HEK293T (cell line): ENCODE data around the gene KRT14.
"Not testable (repeated sequence)": the region's sequence is repeated elsewhere in the genome, so short reads cannot be mapped to it uniquely, and the experiment has no call there.

ENCODE experiments used
- CTCF ChIA-PET: fragments of 350-600 bp; formaldehyde crosslinking; extraction: SDS; loops from one replicate; lab custom pipeline; 2021; ENCODE audit warnings: antibody characterized with exemption, inconsistent platforms; lab: Yijun Ruan, JAX
- POLR2A ChIA-PET: fragments of 350-600 bp; formaldehyde crosslinking; extraction: SDS; loops from one replicate; lab custom pipeline; 2020; ENCODE audit warnings: antibody characterized with exemption, inconsistent platforms; lab: Yijun Ruan, JAX
- DNase-seq: peaks from one replicate; pipeline ENCODE4 v3.0.0; 2012; ENCODE audit warnings: mixed read lengths; ENCODE audit errors: extremely low spot score
- ARNT ChIP-seq: fragments of 450-650 bp; IDR thresholded peaks from 2 replicates; pipeline ENCODE4 v1.6.1; 2017; ENCODE audit warnings: mild to moderate bottlenecking
- BHLHE40 ChIP-seq: fragments of 450-650 bp; IDR thresholded peaks from 2 replicates; pipeline ENCODE4 v1.6.1; 2016; ENCODE audit warnings: mild to moderate bottlenecking, moderate library complexity, borderline replicate concordance
- CTBP1 ChIP-seq: fragments of 450-650 bp; IDR thresholded peaks from 2 replicates; pipeline ENCODE4 v1.6.1; 2016; ENCODE audit warnings: borderline replicate concordance
- ELF4 ChIP-seq: fragments of 450-650 bp; IDR thresholded peaks from 2 replicates; pipeline ENCODE4 v1.6.1; 2017; ENCODE audit warnings: antibody characterized with exemption
- FOXA1 ChIP-seq: fragments of 450-650 bp; IDR thresholded peaks from 2 replicates; pipeline ENCODE4 v1.6.1; 2016; ENCODE audit warnings: mild to moderate bottlenecking
- FOXK2 ChIP-seq: fragments of 450-650 bp; IDR thresholded peaks from 2 replicates; pipeline ENCODE4 v1.6.1; 2016; ENCODE audit warnings: mild to moderate bottlenecking
- FOXM1 ChIP-seq: fragments of 450-650 bp; IDR thresholded peaks from 2 replicates; pipeline ENCODE4 v1.6.1; 2017; ENCODE audit warnings: mild to moderate bottlenecking, borderline replicate concordance
- HDGF ChIP-seq: fragments of 450-650 bp; IDR thresholded peaks from 2 replicates; pipeline ENCODE4 v1.6.1; 2017; ENCODE audit warnings: antibody characterized with exemption, borderline replicate concordance
- L3MBTL2 ChIP-seq: fragments of 450-650 bp; conservative IDR thresholded peaks from 2 replicates; pipeline ENCODE4 v1.6.1; 2016; ENCODE audit warnings: mild to moderate bottlenecking
- LEF1 ChIP-seq: fragments of 450-650 bp; IDR thresholded peaks from 2 replicates; pipeline ENCODE4 v1.6.1; 2017; ENCODE audit warnings: mild to moderate bottlenecking, borderline replicate concordance
- NFRKB ChIP-seq: fragments of 450-650 bp; IDR thresholded peaks from 2 replicates; pipeline ENCODE4 v1.6.1; 2016; ENCODE audit warnings: mild to moderate bottlenecking, moderate library complexity
- PKNOX1 ChIP-seq: fragments of 450-650 bp; IDR thresholded peaks from 2 replicates; pipeline ENCODE4 v1.6.1; 2016
- SP1 ChIP-seq: fragments of 450-650 bp; IDR thresholded peaks from 2 replicates; pipeline ENCODE4 v1.6.1; 2017
- SUZ12 ChIP-seq: fragments of 450-650 bp; IDR thresholded peaks from 2 replicates; pipeline ENCODE4 v1.6.1; 2016; ENCODE audit warnings: mild to moderate bottlenecking
- TARDBP ChIP-seq: fragments of 450-650 bp; IDR thresholded peaks from 2 replicates; pipeline ENCODE4 v1.6.1; 2016
- ZNF384 ChIP-seq: fragments of 450-650 bp; IDR thresholded peaks from 2 replicates; pipeline ENCODE4 v1.6.1; 2016

The KRT14 gene

GRCh38 chr17:41592601-41593305, 6.1 kb upstream of the KRT14 start:
- no peak for TF ChIP-seq BHLHE40
- no peak for TF ChIP-seq SP1
- TF ChIP-seq FOXK2 = no peak
- no peak for TF ChIP-seq TARDBP
- POLR2A ChIA-PET = no interaction called here
- DNase-seq = no peak
- CTCF ChIA-PET = interaction anchor here (1.4 kb wide), 1 partner anchor 44 kb away, joined by 3 read pairs; no protein-coding TSS in a partner anchor

- TF ChIP-seq CTBP1 = no peak
- TF ChIP-seq ARNT = no peak
- TF ChIP-seq SP1 = no peak
- TF ChIP-seq LEF1 = no peak
- TF ChIP-seq ELF4 = no peak
- no peak for TF ChIP-seq BHLHE40
- no peak for TF ChIP-seq NFRKB
- no peak for TF ChIP-seq L3MBTL2
- no peak for TF ChIP-seq FOXK2
- no peak for TF ChIP-seq HDGF
- TF ChIP-seq FOXM1 = no peak
- TF ChIP-seq TARDBP = no peak
- TF ChIP-seq PKNOX1 = no peak
- no peak for TF ChIP-seq ZNF384
- no peak for TF ChIP-seq SUZ12
- no peak for TF ChIP-seq FOXA1
- ChIA-PET POLR2A (no interaction called here), CTCF (interaction anchor here (1.4 kb wide), 1 partner anchor 40 kb away, joined by 4 read pairs; no protein-coding TSS in a partner anchor)
- DNase-seq = no peak
These were observed 2.6 kb upstream of the KRT14 start for GRCh38 chr17:41589301-41589700.

- DNase-seq = no peak
- POLR2A ChIA-PET = no interaction called here
- CTCF ChIA-PET = interaction anchor here (1.4 to 1.6 kb wide), 2 partner anchors 39 to 60 kb away, joined by 3 to 4 read pairs; no protein-coding TSS in a partner anchor
- TF ChIP-seq NFRKB (no peak), BHLHE40 (no peak), FOXK2 (no peak), ELF4 (no peak), ARNT (no peak), TARDBP (no peak), L3MBTL2 (no peak), PKNOX1 (no peak), FOXM1 (no peak), LEF1 (no peak), ZNF384 (no peak), FOXA1 (no peak), SP1 (no peak), CTBP1 (no peak), SUZ12 (no peak), HDGF (no peak)
These were observed 1.6 kb upstream of the KRT14 start for GRCh38 chr17:41588126-41588810.

- POLR2A ChIA-PET = no interaction called here
- no peak for DNase-seq
- TF ChIP-seq FOXM1 = no peak
- no peak for TF ChIP-seq BHLHE40
- no peak for TF ChIP-seq FOXK2
- TF ChIP-seq NFRKB = no peak
- TF ChIP-seq SP1 = no peak
- CTCF ChIA-PET = interaction anchor here (1.1 kb wide), 1 partner anchor 77 kb away, joined by 4 read pairs; no protein-coding TSS in a partner anchor
These were observed 1.2 kb downstream of the KRT14 start for GRCh38 chr17:41585301-41586056.

GRCh38 chr17:41584331-41584927, 2.3 kb downstream of the KRT14 start:
- CTCF ChIA-PET = interaction anchor here (1.1 to 1.6 kb wide), 2 partner anchors 64 to 79 kb away, joined by 4 to 5 read pairs; no protein-coding TSS in a partner anchor
- DNase-seq, POLR2A ChIA-PET: not testable (repeated sequence)
